Heart right ventricle (tissue), 16 donors: ENCODE measurements around the gene ABCD3. TPM values are rescaled to one million over a fixed set of nuclear protein-coding genes. Genes with fewer than 3 reads are reported as not detected.
"Not testable (repeated sequence)": the region's sequence is repeated elsewhere in the genome, so short reads cannot be mapped to it uniquely, and the experiment has no call there.

ENCODE experiments used
- ATAC-seq, 8 donors: fragments of 200-7000 bp; cut with Tn5 transposase; one replicate each; pipeline ENCODE4 v1.9.1; 2020; ENCODE audit warnings: mild to moderate bottlenecking in 8 of 8, moderate library complexity in 8 of 8, moderate number of reproducible peaks in 1 of 8
- DNase-seq, 2 donors: peaks; one replicate each; pipeline ENCODE4 v3.0.0-alpha.2; 2020
- H3K27ac ChIP-seq, 10 donors: fragments of 200-600 bp; sonication (generic) in 2 of 10; one replicate each; pipeline versions ENCODE4 v1.5.0 to v1.8.0; 2020 to 2022; ENCODE audit warnings: mild to moderate bottlenecking in 3 of 10
- H3K27me3 ChIP-seq, 7 donors: fragments of 200-600 bp; one replicate each; pipeline ENCODE4 v1.8.0; 2021 to 2022; ENCODE audit warnings: mild to moderate bottlenecking in 2 of 7
- H3K36me3 ChIP-seq, 9 donors: fragments of 200-600 bp; sonication (generic) in 1 of 9; one replicate each; pipeline versions ENCODE4 v1.5.0 to v1.8.0; 2020 to 2022; ENCODE audit warnings: mild to moderate bottlenecking in 2 of 9
- H3K4me1 ChIP-seq, 9 donors: fragments of 200-600 bp; sonication (generic) in 1 of 9; one replicate each; pipeline versions ENCODE4 v1.5.0 to v1.8.0; 2020 to 2022; ENCODE audit warnings: mild to moderate bottlenecking in 4 of 9
- H3K4me3 ChIP-seq, 10 donors: fragments of 200-600 bp; sonication (generic) in 2 of 10; one replicate each; pipeline versions ENCODE4 v1.5.0 to v1.8.0; 2020 to 2022; ENCODE audit warnings: mild to moderate bottlenecking in 7 of 10, moderate library complexity in 2 of 10
- H3K9me3 ChIP-seq, 11 donors: fragments of 200-600 bp in 10 of 11; sonication (generic) in 2 of 11; one replicate each; pipeline versions ENCODE4 v1.5.0 to v1.8.0; 2013 to 2022; ENCODE audit warnings: mild to moderate bottlenecking in 2 of 11, control low read depth in 1 of 11, moderate library complexity in 1 of 11
- WGBS, 2 donors: extraction: QIAGEN DNeasy Blood & Tissue Kit; methylation state at CpG; one replicate each; pipeline ENCODE4 v1.1.7; 2013; ENCODE audit warnings: inconsistent platforms in 1 of 2; 5-methylcytosine and 5-hydroxymethylcytosine counted together
- intact Hi-C, 10 donors: fragments of 100-400 bp; cut with DNase I; formaldehyde crosslinking; loops; one replicate each; pipeline versions ENCODE4 v1.11.1 to v1.14.2; 2022
- long read RNA-seq, 3 donors: library from polyadenylated mRNA; unstranded; transcript quantifications; one replicate each; pipeline ENCODE4 v2.0.0, GENCODE V29; 2020 to 2021
- polyA plus RNA-seq, 2 donors: library from polyadenylated mRNA; stranded (reverse); fragments of 200-250 nt; gene quantifications; one replicate each; pipeline ENCODE4 v1.2.3, GENCODE V29; 2013
- total RNA-seq, 10 donors: library from RNA; stranded (reverse); fragmentation: NEBNext Ultra II Directional in 3 of 10; extraction: Animal tissue kit (Norgen Biotek cat#: 25700) in 3 of 10; gene quantifications; one replicate each; pipeline versions ENCODE4 v1.2.1 to v1.2.4, GENCODE V29; 2021 to 2023
- TF ChIP-seq, protein P1 (sequence below), 9 donors: fragments of 200-600 bp; sonication (generic) in 2 of 9; IDR thresholded peaks; one replicate each; pipeline versions ENCODE4 v1.5.0 to v1.8.0; 2021 to 2022; ENCODE audit warnings: antibody characterized with exemption in 9 of 9, mild to moderate bottlenecking in 5 of 9, moderate library complexity in 1 of 9
- donor health status: Arrhythmogenic right ventricular cardiomyopathy.
- donor health status: ischemic (EF 13 %, LVEDD 7.1; RV severe dilation, severe dysfunction).
- donor health status: healthy with polysubstance abuse.
- donor health status: DM: no; HTN: yes; CAD: no.
- donor health status: DM: no; HTN: no; CAD: no.
- donor health status: ischemic (EF 25% LVEDD 6.9; RV normal size, moderate dysfunction).
- donor health status: ischemic (EF 25% LVEDD 5.7; RV mildly dilated, moderate dysfunction).
- donor health status: healthy.
- donor health status: DM: yes; HTN: yes; CAD: no.
- donor health status: Ischemic cardiomyopathy.
- donor health status: ischemic (EF 35%, LVEDD 5.7; RV mildly dilated, moderate dysfunction).
- donor health status: nonischemic (EF 11% LVEDD 7.7; RV severe dilation, severe dysfunction).
- donor health status: DM: yes; HTN: yes; CAD: no.
- donor health status: PGD.
- donor health status: ischemic (EF 29% LVEDD 5.4; RV normal size, mild dysfunction).
- donor health status: nonischemic (EF 23%, LVEDD 6.1; RV moderate dilation, normal function).

ABCD3 gene
- total RNA-seq (10 to 100 TPM; 49.0 to 90.0 (median 60.7) TPM), polyA plus RNA-seq (10 to 100 TPM; 22.2 to 25.9 TPM)
- long read RNA-seq, donor 1, transcript ABCD3-202 (23 exons, 3,538 nt): major isoform, 51 of 91 reads
- long read RNA-seq, donor 1, partial matches to known transcripts: 6 of 91 reads
- long read RNA-seq, donor 1, other reads (novel, unspliced or antisense): 34 of 91 reads
- long read RNA-seq, donor 2, full-length matches to known transcripts: 49 of 90 reads
- long read RNA-seq, donor 2, partial matches to known transcripts: 8 of 90 reads
- long read RNA-seq, donor 2, other reads (novel, unspliced or antisense): 33 of 90 reads
- long read RNA-seq, donor 3, full-length matches to known transcripts: 56 of 140 reads
- long read RNA-seq, donor 3, partial matches to known transcripts: 17 of 140 reads
- long read RNA-seq, donor 3, other reads (novel, unspliced or antisense): 67 of 140 reads

- TF ChIP-seq, protein P1, sequence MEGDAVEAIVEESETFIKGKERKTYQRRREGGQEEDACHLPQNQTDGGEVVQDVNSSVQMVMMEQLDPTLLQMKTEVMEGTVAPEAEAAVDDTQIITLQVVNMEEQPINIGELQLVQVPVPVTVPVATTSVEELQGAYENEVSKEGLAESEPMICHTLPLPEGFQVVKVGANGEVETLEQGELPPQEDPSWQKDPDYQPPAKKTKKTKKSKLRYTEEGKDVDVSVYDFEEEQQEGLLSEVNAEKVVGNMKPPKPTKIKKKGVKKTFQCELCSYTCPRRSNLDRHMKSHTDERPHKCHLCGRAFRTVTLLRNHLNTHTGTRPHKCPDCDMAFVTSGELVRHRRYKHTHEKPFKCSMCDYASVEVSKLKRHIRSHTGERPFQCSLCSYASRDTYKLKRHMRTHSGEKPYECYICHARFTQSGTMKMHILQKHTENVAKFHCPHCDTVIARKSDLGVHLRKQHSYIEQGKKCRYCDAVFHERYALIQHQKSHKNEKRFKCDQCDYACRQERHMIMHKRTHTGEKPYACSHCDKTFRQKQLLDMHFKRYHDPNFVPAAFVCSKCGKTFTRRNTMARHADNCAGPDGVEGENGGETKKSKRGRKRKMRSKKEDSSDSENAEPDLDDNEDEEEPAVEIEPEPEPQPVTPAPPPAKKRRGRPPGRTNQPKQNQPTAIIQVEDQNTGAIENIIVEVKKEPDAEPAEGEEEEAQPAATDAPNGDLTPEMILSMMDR (IDR thresholded peaks at IDR 0.05): peak in 1 of 9 donors; percentile 6
- Histone ChIP-seq H3K27me3 (peaks cover 0 to 4% (median 0%) of the 10 kb centered on the region in 7 donors), H3K4me3 (peak within 1 kb of the TSS; percentile 59 to 98 (median 93)), H3K36me3 (no peaks in the 10 kb centered on the region), H3K9me3 (no peaks in the 10 kb centered on the region), H3K27ac (peak within 1 kb of the TSS; percentile 81 to 97 (median 92)), H3K4me1 (peaks cover 0 to 50% (median 41%) of the 10 kb centered on the region in 9 donors)
- WGBS, 2 donors: 0% methylated on average over 81 to 84 of the region's 84 CpGs
- ATAC-seq (peak; percentile 96 to 99 (median 98)), DNase-seq (peak; percentile 97 to 98)
- intact Hi-C loops: loop anchor here in 2 of 10 donors (2.0 to 5.0 kb wide), 2 partner anchors 44 to 59 kb away; no protein-coding TSS in a partner anchor
Observed at GRCh38 chr1:94417978-94418663, at the start of gene ABCD3. TSS of gene ABCD3 (plus strand) at chr1:94418389. CDS start at chr1:94418479, 90 bp downstream.

GRCh38 chr1:94372771-94373170, 45.4 kb upstream of the ABCD3 start:
- intact Hi-C loops, ATAC-seq, H3K27ac ChIP-seq: not testable (repeated sequence)

DNA sequence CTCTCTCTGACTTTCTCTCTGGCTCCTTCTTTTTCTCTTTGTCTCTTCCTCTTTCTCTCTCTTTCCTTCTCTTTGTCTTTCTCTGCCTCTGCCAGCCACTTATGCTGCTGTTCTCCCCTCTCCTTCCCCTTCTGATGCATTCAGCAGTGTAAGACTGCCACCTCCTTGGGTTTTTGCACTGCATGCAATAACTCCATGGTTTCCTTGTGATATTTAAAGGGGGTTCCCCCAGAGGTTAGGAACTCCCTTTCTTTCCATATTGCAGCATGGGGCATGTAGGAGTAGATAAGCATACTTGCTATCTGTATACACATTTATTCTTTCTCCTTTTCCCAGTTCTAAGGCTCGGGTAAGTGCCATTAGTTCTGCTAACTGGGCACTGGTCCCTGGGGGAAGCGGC, 44.9 kb upstream of the ABCD3 start:
- H3K4me1 ChIP-seq, intact Hi-C loops, H3K27me3 ChIP-seq, DNase-seq, ATAC-seq, H3K36me3 ChIP-seq, H3K27ac ChIP-seq, H3K4me3 ChIP-seq: not testable (repeated sequence)
- peaks cover 0 to 19% (median 0%) of the 10 kb centered on the region in 11 donors for H3K9me3 ChIP-seq
- 44 to 76% methylated on average over 2 of the region's 2 CpGs for WGBS, 2 donors

More at GRCh38 chr1:94372771-94373170, 45.4 kb upstream of the ABCD3 start:
- H3K4me3 ChIP-seq, H3K36me3 ChIP-seq, H3K27me3 ChIP-seq, H3K4me1 ChIP-seq, DNase-seq: not testable (repeated sequence)
- peaks cover 0 to 15% (median 0%) of the 10 kb centered on the region in 11 donors for H3K9me3 ChIP-seq

DNA sequence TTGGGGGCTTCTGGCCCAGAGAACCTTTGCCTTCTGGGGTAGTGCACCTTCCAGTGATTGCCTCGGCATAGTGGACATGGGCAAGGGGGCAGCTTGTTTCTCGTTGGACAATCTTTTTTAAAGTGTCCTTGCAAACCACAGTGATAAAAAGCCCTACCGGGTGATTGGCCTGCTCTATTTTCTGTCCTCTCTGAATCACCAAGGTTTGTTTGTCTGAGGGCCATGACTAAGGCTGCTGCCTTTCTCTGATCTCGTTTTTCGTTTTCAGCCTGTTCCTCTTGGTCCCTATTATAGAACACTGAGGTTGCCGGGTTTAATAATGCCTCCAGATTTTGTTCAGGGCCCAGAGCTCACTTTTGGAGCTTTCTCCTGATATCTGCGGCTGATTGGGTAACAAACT, 42.5 kb upstream of the ABCD3 start:
- 89 to 91% methylated on average over 7 of the region's 7 CpGs for WGBS, 2 donors

GRCh38 chr1:94378493-94378892, 39.7 kb upstream of the ABCD3 start:
- ATAC-seq, H3K27ac ChIP-seq, H3K36me3 ChIP-seq, DNase-seq, intact Hi-C loops, H3K4me3 ChIP-seq, H3K4me1 ChIP-seq, H3K27me3 ChIP-seq: not testable (repeated sequence)
- 65 to 76% methylated on average over 2 of the region's 2 CpGs for WGBS, 2 donors
- H3K9me3 ChIP-seq: peaks cover 0 to 14% (median 0%) of the 10 kb centered on the region in 11 donors

More for the DNA sequence above, 42.5 kb upstream of the ABCD3 start:
- H3K9me3 ChIP-seq: peaks cover 0 to 14% (median 0%) of the 10 kb centered on the region in 11 donors
- intact Hi-C loops, H3K27me3 ChIP-seq, H3K27ac ChIP-seq, H3K4me1 ChIP-seq, H3K36me3 ChIP-seq, ATAC-seq, H3K4me3 ChIP-seq, DNase-seq: not testable (repeated sequence)

DNA sequence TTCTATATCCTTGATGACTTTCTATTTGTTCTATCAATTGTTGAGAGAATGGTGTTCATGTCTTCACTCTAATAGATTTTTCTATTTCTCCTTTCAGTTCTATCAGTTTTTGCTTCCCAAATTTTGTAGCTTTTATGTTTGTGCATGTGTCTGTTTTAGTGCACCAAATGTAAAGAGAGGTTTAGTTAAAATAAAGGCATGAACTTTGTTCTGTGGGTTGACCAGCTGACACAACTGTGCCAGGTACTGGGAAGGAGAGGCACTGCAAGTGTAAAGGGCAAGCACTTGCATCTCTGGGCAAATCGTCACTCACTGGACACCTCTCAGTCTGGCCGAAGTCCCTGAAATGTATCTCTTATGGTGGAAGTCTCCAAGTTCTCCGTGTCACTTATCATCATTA, 38.6 kb upstream of the ABCD3 start:
- H3K9me3 ChIP-seq: peaks cover 0 to 14% (median 0%) of the 10 kb centered on the region in 11 donors
- intact Hi-C loops: no loop called here
- no peaks in the 10 kb centered on the region for H3K36me3 ChIP-seq
- ATAC-seq (peak in 4 of 8 donors; percentile 47 to 93 (median 90)), DNase-seq (peak; percentile 22 to 37)
- TF ChIP-seq, protein P1 (IDR thresholded peaks at IDR 0.05): no peak
- H3K27ac ChIP-seq: no peak overlapping the region
- no peaks in the 10 kb centered on the region for H3K27me3 ChIP-seq
- peaks cover 0 to 11% (median 6%) of the 10 kb centered on the region in 9 donors for H3K4me1 ChIP-seq
- WGBS, 2 donors: 43 to 50% methylated on average over 3 of the region's 3 CpGs
- no peak overlapping the region for H3K4me3 ChIP-seq
